Measurements from ENCODE around the gene KRTAP4-12. TPM values are rescaled to one million over a fixed set of nuclear protein-coding genes. Genes with fewer than 3 reads are reported as not detected.
"Not testable (repeated sequence)": the region's sequence is repeated elsewhere in the genome, so short reads cannot be mapped to it uniquely, and the experiment has no call there.

The KRTAP4-12 gene
- total RNA-seq, result 10 to 100 TPM in 1 of 4 donors, 1 to 10 TPM in 2, not detected in 1; 6.1 to 54.5 (median 8.3) TPM

GRCh38 chr17:41123991-41124371, at the start of gene KRTAP4-12:
Gene KRTAP4-12, minus strand, starts transcription at chr17:41124182. Its CDS starts 60 bp downstream, at chr17:41124122.
- not testable (repeated sequence) for H3K27me3 ChIP-seq; H3K27ac ChIP-seq; DNase-seq (ENCODE audit: low spot score in 2 of 2); H3K9me3 ChIP-seq; H3K36me3 ChIP-seq; H3K4me3 ChIP-seq; H3K4me1 ChIP-seq
- 100% methylated on average over 1 of the region's 3 CpGs for WGBS

- 66% methylated on average over 2 of the region's 2 CpGs for WGBS
- no peak for TF ChIP-seq CTCF (IDR thresholded peaks at IDR 0.05)
- no peak overlapping the region for H3K27ac ChIP-seq
- no peaks in the 10 kb centered on the region for H3K36me3 ChIP-seq
- H3K9me3 ChIP-seq, result no peaks in the 10 kb centered on the region
- no peak for DNase-seq (ENCODE audit: low spot score in 2 of 2)
- H3K27me3 ChIP-seq, result no peaks in the 10 kb centered on the region
- H3K4me3 ChIP-seq, result no peak overlapping the region
- H3K4me1 ChIP-seq, result no peaks in the 10 kb centered on the region
Measured at GRCh38 chr17:41171886-41172285, 47.9 kb upstream of the KRTAP4-12 start.

- TF ChIP-seq EP300 (IDR thresholded peaks at IDR 0.05) (no peak), POLR2AphosphoS5 (IDR thresholded peaks at IDR 0.05) (no peak), CTCF (IDR thresholded peaks at IDR 0.05) (no peak), POLR2A (IDR thresholded peaks at IDR 0.05) (no peak)
- no peak within 1 kb of the TSS for H3K4me3 ChIP-seq
- H3K27ac ChIP-seq, result no peak within 1 kb of the TSS
- DNase-seq (ENCODE audit: low spot score in 2 of 2), result no peak
- no peaks in the 10 kb centered on the region for H3K27me3 ChIP-seq
- H3K4me1 ChIP-seq, result no peaks in the 10 kb centered on the region
- H3K36me3 ChIP-seq, result no peaks in the 10 kb centered on the region
- WGBS, result 85% methylated on average over 1 of the region's 1 CpG
- no peaks in the 10 kb centered on the region for H3K9me3 ChIP-seq
Measured at GRCh38 chr17:41168121-41168520, 44.1 kb upstream of the KRTAP4-12 start, which contains the start of gene KRTAP4-3. Gene KRTAP4-3, minus strand, starts transcription at chr17:41168221. Its CDS starts 49 bp downstream, at chr17:41168172.

- no peaks in the 10 kb centered on the region for H3K9me3 ChIP-seq
- no peaks in the 10 kb centered on the region for H3K36me3 ChIP-seq
- H3K4me3 ChIP-seq, result no peak overlapping the region
- 73% methylated on average over 7 of the region's 7 CpGs for WGBS
- no peaks in the 10 kb centered on the region for H3K27me3 ChIP-seq
- H3K27ac ChIP-seq, result no peak overlapping the region
- H3K4me1 ChIP-seq, result no peaks in the 10 kb centered on the region
- no peak for DNase-seq (ENCODE audit: low spot score in 2 of 2)
- TF ChIP-seq CTCF (IDR thresholded peaks at IDR 0.05) (no peak), POLR2A (IDR thresholded peaks at IDR 0.05) (no peak), POLR2AphosphoS5 (IDR thresholded peaks at IDR 0.05) (no peak), EP300 (IDR thresholded peaks at IDR 0.05) (no peak)
Measured at GRCh38 chr17:41167561-41167960, 43.6 kb upstream of the KRTAP4-12 start.

- DNase-seq (ENCODE audit: low spot score in 2 of 2), result no peak
- no peak overlapping the region for H3K4me3 ChIP-seq
- TF ChIP-seq POLR2A (IDR thresholded peaks at IDR 0.05) (no peak), POLR2AphosphoS5 (IDR thresholded peaks at IDR 0.05) (no peak), CTCF (IDR thresholded peaks at IDR 0.05) (no peak), EP300 (IDR thresholded peaks at IDR 0.05) (no peak)
- no peaks in the 10 kb centered on the region for H3K4me1 ChIP-seq
- no peak overlapping the region for H3K27ac ChIP-seq
- H3K9me3 ChIP-seq, result no peaks in the 10 kb centered on the region
- H3K27me3 ChIP-seq, result peaks cover 12% of the 10 kb centered on the region
- WGBS, result 74% methylated on average over 7 of the region's 7 CpGs
- no peaks in the 10 kb centered on the region for H3K36me3 ChIP-seq
Measured at GRCh38 chr17:41163828-41164227, 39.8 kb upstream of the KRTAP4-12 start.

GRCh38 chr17:41160648-41161047, 36.7 kb upstream of the KRTAP4-12 start, which contains the start of gene KRTAP4-4:
Gene KRTAP4-4, minus strand, starts transcription at chr17:41160748. Its CDS starts 57 bp downstream, at chr17:41160691.
- Histone ChIP-seq H3K27ac (no peak within 1 kb of the TSS), H3K4me1 (no peaks in the 10 kb centered on the region), H3K27me3 (peaks cover 16% of the 10 kb centered on the region), H3K4me3 (no peak within 1 kb of the TSS), H3K36me3 (no peaks in the 10 kb centered on the region), H3K9me3 (no peaks in the 10 kb centered on the region)
- DNase-seq (ENCODE audit: low spot score in 2 of 2), result no peak
- no peak for TF ChIP-seq CTCF (IDR thresholded peaks at IDR 0.05)
- TF ChIP-seq POLR2A (IDR thresholded peaks at IDR 0.05), result no peak
- no peak for TF ChIP-seq EP300 (IDR thresholded peaks at IDR 0.05)
- no peak for TF ChIP-seq POLR2AphosphoS5 (IDR thresholded peaks at IDR 0.05)
- WGBS, result 76% methylated on average over 1 of the region's 1 CpG

DNA sequence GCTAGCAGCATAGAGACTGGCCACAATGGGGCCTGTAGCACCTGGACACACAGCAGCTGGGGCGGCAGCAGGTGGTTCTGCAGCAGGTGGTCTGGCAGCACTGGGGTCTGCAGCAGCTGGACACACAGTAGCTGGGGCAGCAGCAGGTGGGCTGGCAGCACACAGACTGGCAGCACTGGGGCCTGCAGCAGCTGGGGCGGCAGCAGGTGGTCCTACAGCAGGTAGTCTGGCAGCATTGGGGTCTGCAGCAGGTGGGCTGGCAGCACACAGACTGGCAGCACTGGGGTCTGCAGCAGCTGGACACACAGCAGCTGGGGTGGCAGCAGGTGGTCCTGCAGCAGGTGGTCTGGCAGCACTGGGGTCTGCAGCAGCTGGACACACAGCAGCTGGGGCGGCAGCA, 36.2 kb upstream of the KRTAP4-12 start:
- not testable (repeated sequence) for DNase-seq (ENCODE audit: low spot score in 2 of 2); H3K9me3 ChIP-seq; H3K36me3 ChIP-seq; H3K4me1 ChIP-seq; H3K4me3 ChIP-seq; H3K27ac ChIP-seq
- H3K27me3 ChIP-seq, result peaks cover 16% of the 10 kb centered on the region
- no CpG with 5 or more reads among the region's 3 CpGs for WGBS

Measured in suprapubic skin (tissue), 4 donors.